Measurements from ENCODE around the gene ELAC2.
"Not testable (repeated sequence)": the region's sequence is repeated elsewhere in the genome, so short reads cannot be mapped to it uniquely, and the experiment has no call there.

Gene ELAC2

GRCh38 chr17:12993631-12994030 lies 24.2 kb downstream of the ELAC2 start:
- no peak for DNase-seq (ENCODE audit: low read depth in 1 of 2, low spot score in 1 of 2)

- DNase-seq (ENCODE audit: low read depth in 1 of 2, low spot score in 1 of 2), result no peak
Measured at GRCh38 chr17:12992676-12993075, 25.2 kb downstream of the ELAC2 start.

- DNase-seq (ENCODE audit: low read depth in 1 of 2, low spot score in 1 of 2), result no peak
Measured at GRCh38 chr17:12990926-12991325, 26.9 kb downstream of the ELAC2 start.

- DNase-seq (ENCODE audit: low read depth in 1 of 2, low spot score in 1 of 2), result no peak
Measured at GRCh38 chr17:12990041-12990808, 27.6 kb downstream of the ELAC2 start.

- DNase-seq (ENCODE audit: low read depth in 1 of 2, low spot score in 1 of 2), result no peak
Measured at GRCh38 chr17:12987120-12987519, 30.7 kb downstream of the ELAC2 start.

GRCh38 chr17:12985431-12986293 lies 32.2 kb downstream of the ELAC2 start:
- no peak for DNase-seq (ENCODE audit: low read depth in 1 of 2, low spot score in 1 of 2)

- DNase-seq (ENCODE audit: low read depth in 1 of 2, low spot score in 1 of 2), result no peak
Measured at GRCh38 chr17:12983991-12984884, 33.6 kb downstream of the ELAC2 start.

- no peak for DNase-seq (ENCODE audit: low read depth in 1 of 2, low spot score in 1 of 2)
Measured at GRCh38 chr17:12982224-12982623, 35.6 kb downstream of the ELAC2 start.

- no peak for DNase-seq (ENCODE audit: low read depth in 1 of 2, low spot score in 1 of 2)
Measured at GRCh38 chr17:12979826-12980500, 37.9 kb downstream of the ELAC2 start.

GRCh38 chr17:12979246-12979645 lies 38.6 kb downstream of the ELAC2 start:
- no peak for DNase-seq (ENCODE audit: low read depth in 1 of 2, low spot score in 1 of 2)

GRCh38 chr17:12978787-12979186 lies 39.0 kb downstream of the ELAC2 start:
- DNase-seq (ENCODE audit: low read depth in 1 of 2, low spot score in 1 of 2), result not testable (repeated sequence)

- DNase-seq (ENCODE audit: low read depth in 1 of 2, low spot score in 1 of 2), result no peak
Measured at GRCh38 chr17:12977008-12977751, 40.6 kb downstream of the ELAC2 start.

GRCh38 chr17:12974005-12974531 lies 43.8 kb downstream of the ELAC2 start:
- DNase-seq (ENCODE audit: low read depth in 1 of 2, low spot score in 1 of 2), result no peak

- DNase-seq (ENCODE audit: low read depth in 1 of 2, low spot score in 1 of 2), result no peak
Measured at GRCh38 chr17:12973496-12974004, 44.3 kb downstream of the ELAC2 start.

GRCh38 chr17:12967962-12968361 lies 49.9 kb downstream of the ELAC2 start:
- DNase-seq (ENCODE audit: low read depth in 1 of 2, low spot score in 1 of 2), result no peak

GRCh38 chr17:12966413-12966812 lies 51.4 kb downstream of the ELAC2 start:
- no peak for DNase-seq (ENCODE audit: low read depth in 1 of 2, low spot score in 1 of 2)

- DNase-seq (ENCODE audit: low read depth in 1 of 2, low spot score in 1 of 2), result no peak
Measured at GRCh38 chr17:12965988-12966387, 51.8 kb downstream of the ELAC2 start.

- DNase-seq (ENCODE audit: low read depth in 1 of 2, low spot score in 1 of 2), result no peak
Measured at GRCh38 chr17:12964840-12965239, 53.0 kb downstream of the ELAC2 start.

- DNase-seq (ENCODE audit: low read depth in 1 of 2, low spot score in 1 of 2), result no peak
Measured at GRCh38 chr17:12964162-12964561, 53.7 kb downstream of the ELAC2 start.

GRCh38 chr17:12963505-12963904 lies 54.3 kb downstream of the ELAC2 start:
- no peak for DNase-seq (ENCODE audit: low read depth in 1 of 2, low spot score in 1 of 2)
